ENCODE measurements around the gene TMEM72. TPM values are rescaled to one million over a fixed set of nuclear protein-coding genes. Genes with fewer than 3 reads are reported as not detected.

The TMEM72 gene
- polyA plus RNA-seq, 2 of the 4 experiments (the other 2 are of a cell fraction), result not detected

DNA sequence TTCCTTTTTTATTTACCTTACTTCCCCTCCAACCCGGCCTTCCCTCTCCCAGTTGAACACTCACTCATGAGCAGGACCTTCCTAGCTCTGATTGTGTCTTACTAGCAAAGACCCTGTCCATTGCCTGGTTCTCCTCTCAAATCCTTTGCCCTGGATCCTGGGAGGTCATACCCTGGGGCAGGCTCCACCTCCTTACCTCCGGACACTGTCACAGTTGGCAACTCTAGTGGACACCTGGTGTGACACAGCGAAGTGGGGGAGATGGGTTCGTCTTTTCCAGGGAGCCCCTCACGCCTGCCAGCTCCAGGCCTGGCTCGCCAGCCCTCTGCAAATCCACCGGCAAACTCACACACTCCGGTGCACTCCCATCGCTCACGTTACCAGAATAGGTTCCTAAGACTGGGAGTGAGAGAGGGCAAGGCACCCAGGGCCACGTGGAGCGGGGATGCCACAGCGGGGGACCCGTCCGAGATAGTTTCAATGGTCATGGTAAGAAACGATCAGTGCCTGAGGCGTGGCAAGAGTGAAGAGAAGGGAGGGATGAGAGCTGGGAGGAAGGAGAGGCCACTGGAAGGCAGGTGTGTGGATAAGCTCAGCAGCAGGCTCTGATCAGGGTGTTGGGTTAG, 30.9 kb upstream of the TMEM72 start:
- WGBS (ENCODE audit: missing lambda C conversion rate), result 45% methylated on average over 11 of the region's 17 CpGs
- TF ChIP-seq MYC (IDR thresholded peaks at IDR 0.05; ENCODE audit: borderline replicate concordance, low read length) (no peak), NR3C1 (IDR thresholded peaks at IDR 0.05) (no peak), ESRRA (IDR thresholded peaks at IDR 0.05; ENCODE audit: borderline replicate concordance, low read length) (no peak), HEYL (CRISPR knock-in tag; IDR thresholded peaks at IDR 0.05) (no peak), KDM5A (IDR thresholded peaks at IDR 0.05) (no peak), FOSB (CRISPR knock-in tag; IDR thresholded peaks at IDR 0.05) (no peak), TFCP2L1 (CRISPR knock-in tag; IDR thresholded peaks at IDR 0.05) (no peak), CEBPB (IDR thresholded peaks at IDR 0.05) (no peak), ZC3H11A (IDR thresholded peaks at IDR 0.05) (no peak), EHF (CRISPR knock-in tag; IDR thresholded peaks at IDR 0.05) (no peak), SMC3 (IDR thresholded peaks at IDR 0.05) (no peak), EP300 (IDR thresholded peaks at IDR 0.05) (no peak)
- TF ChIP-seq, protein P1, sequence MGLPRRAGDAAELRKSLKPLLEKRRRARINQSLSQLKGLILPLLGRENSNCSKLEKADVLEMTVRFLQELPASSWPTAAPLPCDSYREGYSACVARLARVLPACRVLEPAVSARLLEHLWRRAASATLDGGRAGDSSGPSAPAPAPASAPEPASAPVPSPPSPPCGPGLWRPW (IDR thresholded peaks at IDR 0.05), result no peak

DNA sequence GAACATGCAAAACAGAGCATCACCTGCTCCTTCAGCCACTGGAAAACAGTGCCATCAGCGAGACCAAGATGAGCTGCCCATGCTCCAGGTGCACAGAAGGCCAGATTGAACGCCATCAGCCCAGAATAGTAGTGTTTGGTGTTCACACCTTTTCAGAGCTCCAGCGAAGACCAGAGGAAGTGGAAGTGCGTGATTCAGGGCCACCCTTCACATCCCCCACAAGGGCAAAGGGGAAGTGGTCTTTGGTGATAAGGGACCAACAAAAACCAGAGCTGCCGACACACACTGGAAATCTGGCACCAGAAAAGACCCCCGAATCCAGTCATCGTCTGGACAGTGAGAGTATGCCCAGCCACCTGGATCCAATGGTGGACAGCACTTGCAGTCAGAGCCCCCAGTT, 29.5 kb upstream of the TMEM72 start:
- POLR2A ChIA-PET, result no interaction called here
- DNase-seq (ENCODE audit: low read depth in 1 of 2, low spot score in 1 of 2) (no peak), FAIRE-seq (no peak), ATAC-seq (no peak)
- no peak overlapping the region for H3K27ac ChIP-seq
- CTCF ChIA-PET, result interaction anchor here (1.6 to 2.7 kb wide), 2 partner anchors 14 to 17 kb away, joined by 3 to 10 read pairs; no protein-coding TSS in a partner anchor
- no peak for TF ChIP-seq HEYL (CRISPR knock-in tag; IDR thresholded peaks at IDR 0.05)
- H3K4me2 ChIP-seq, result no peak overlapping the region
- H3K4me1 ChIP-seq, result no peaks in the 10 kb centered on the region
- H3K4me3 ChIP-seq, result no peak overlapping the region
- no peaks in the 10 kb centered on the region for H3K9me3 ChIP-seq
- WGBS (ENCODE audit: missing lambda C conversion rate), result 36% methylated on average over 7 of the region's 7 CpGs

More for the DNA sequence above, 30.9 kb upstream of the TMEM72 start:
- CTCF ChIA-PET, result interaction anchor here (1.1 to 2.7 kb wide), 5 partner anchors 15 to 1190 kb away, joined by 3 to 10 read pairs (median 3); no protein-coding TSS in a partner anchor
- DNase-seq (ENCODE audit: low read depth in 1 of 2, low spot score in 1 of 2) (no peak), FAIRE-seq (no peak), ATAC-seq (no peak)
- no peak overlapping the region for H3K4me2 ChIP-seq
- no peaks in the 10 kb centered on the region for H3K9me3 ChIP-seq
- POLR2A ChIA-PET, result no interaction called here
- H3K27ac ChIP-seq, result no peak overlapping the region
- H3K4me1 ChIP-seq, result no peaks in the 10 kb centered on the region
- no peak overlapping the region for H3K4me3 ChIP-seq

DNA sequence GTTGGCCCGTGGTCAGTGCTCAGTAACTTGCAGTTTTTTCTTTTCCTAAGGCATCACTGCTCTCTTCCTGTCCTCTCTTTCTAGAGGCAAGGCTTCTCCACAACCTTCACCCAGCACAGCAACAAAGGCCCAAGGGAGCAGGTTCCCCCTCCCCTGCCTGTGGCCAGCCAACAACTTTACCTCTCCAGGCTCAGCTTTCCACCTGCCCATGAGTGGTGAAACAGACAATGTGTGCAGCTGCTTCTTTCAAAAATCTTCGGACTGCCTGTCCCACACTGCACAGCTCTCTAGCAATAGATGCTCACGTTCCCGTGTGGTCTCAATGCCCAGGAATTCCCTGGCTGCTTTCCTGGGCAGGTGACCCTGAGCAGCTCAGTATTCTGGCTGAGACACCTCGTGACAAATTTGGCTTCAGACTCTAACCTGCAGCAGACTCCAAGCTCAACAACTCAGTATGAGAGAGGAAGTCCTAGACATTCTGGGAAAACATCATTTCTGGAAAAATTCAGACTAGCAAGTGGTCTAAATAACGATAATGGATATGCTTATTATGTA, 28.9 kb upstream of the TMEM72 start:
- Histone ChIP-seq H3K27ac (no peak overlapping the region), H3K4me1 (no peaks in the 10 kb centered on the region), H3K9me3 (no peaks in the 10 kb centered on the region), H3K4me2 (no peak overlapping the region), H3K4me3 (no peak overlapping the region)
- CTCF ChIA-PET, result interaction anchor here (1.6 to 2.7 kb wide), 3 partner anchors 13 to 18 kb away, joined by 3 to 10 read pairs (median 6); no protein-coding TSS in a partner anchor
- no peak for TF ChIP-seq HDAC2 (IDR thresholded peaks at IDR 0.05)
- no peak for TF ChIP-seq ZNF302 (CRISPR knock-in tag; IDR thresholded peaks at IDR 0.05)
- TF ChIP-seq MAZ (IDR thresholded peaks at IDR 0.05; ENCODE audit: borderline replicate concordance, low read depth, low read length), result no peak
- TF ChIP-seq, protein P2, sequence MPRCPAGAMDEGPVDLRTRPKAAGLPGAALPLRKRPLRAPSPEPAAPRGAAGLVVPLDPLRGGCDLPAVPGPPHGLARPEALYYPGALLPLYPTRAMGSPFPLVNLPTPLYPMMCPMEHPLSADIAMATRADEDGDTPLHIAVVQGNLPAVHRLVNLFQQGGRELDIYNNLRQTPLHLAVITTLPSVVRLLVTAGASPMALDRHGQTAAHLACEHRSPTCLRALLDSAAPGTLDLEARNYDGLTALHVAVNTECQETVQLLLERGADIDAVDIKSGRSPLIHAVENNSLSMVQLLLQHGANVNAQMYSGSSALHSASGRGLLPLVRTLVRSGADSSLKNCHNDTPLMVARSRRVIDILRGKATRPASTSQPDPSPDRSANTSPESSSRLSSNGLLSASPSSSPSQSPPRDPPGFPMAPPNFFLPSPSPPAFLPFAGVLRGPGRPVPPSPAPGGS (IDR thresholded peaks at IDR 0.05), result no peak
- TF ChIP-seq POLR2A (IDR thresholded peaks at IDR 0.05; ENCODE audit: low read length), result no peak
- no peak for TF ChIP-seq TFCP2L1 (CRISPR knock-in tag; IDR thresholded peaks at IDR 0.05)
- TF ChIP-seq PHF8 (IDR thresholded peaks at IDR 0.05; ENCODE audit: borderline replicate concordance, low read depth), result no peak
- TF ChIP-seq MYC (IDR thresholded peaks at IDR 0.05; ENCODE audit: borderline replicate concordance, low read length), result no peak
- no peak for TF ChIP-seq SMC3 (IDR thresholded peaks at IDR 0.05)
- no peak for TF ChIP-seq ZSCAN20 (CRISPR knock-in tag; IDR thresholded peaks at IDR 0.05)
- no peak for TF ChIP-seq ZC3H11A (IDR thresholded peaks at IDR 0.05)
- no peak for TF ChIP-seq TP53 (CRISPR knock-in tag; IDR thresholded peaks at IDR 0.05)
- TF ChIP-seq HEYL (CRISPR knock-in tag; IDR thresholded peaks at IDR 0.05), result no peak
- TF ChIP-seq, protein P3, sequence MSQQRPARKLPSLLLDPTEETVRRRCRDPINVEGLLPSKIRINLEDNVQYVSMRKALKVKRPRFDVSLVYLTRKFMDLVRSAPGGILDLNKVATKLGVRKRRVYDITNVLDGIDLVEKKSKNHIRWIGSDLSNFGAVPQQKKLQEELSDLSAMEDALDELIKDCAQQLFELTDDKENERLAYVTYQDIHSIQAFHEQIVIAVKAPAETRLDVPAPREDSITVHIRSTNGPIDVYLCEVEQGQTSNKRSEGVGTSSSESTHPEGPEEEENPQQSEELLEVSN (IDR thresholded peaks at IDR 0.05; ENCODE audit: borderline replicate concordance, low read depth), result no peak
- POLR2A ChIA-PET, result no interaction called here
- ATAC-seq, result no peak
- WGBS (ENCODE audit: missing lambda C conversion rate), result 15% methylated on average over 6 of the region's 6 CpGs
- no peak for DNase-seq (ENCODE audit: low read depth in 1 of 2, low spot score in 1 of 2)
- no peak for FAIRE-seq
